GM12878 (cell line): Measurements from ENCODE around the gene PPID. TPM values are rescaled to one million over a fixed set of nuclear protein-coding genes. Genes with fewer than 3 reads are reported as not detected.

ENCODE experiments used
- ATAC-seq: fragments of 200-7000 bp; cut with Tn5 transposase; 3 replicates; pipeline ENCODE4 v1.9.1; 2020; ENCODE audit warnings: mild to moderate bottlenecking, moderate library complexity
- BruUV-seq: library from RNA; stranded (reverse); fragments of 400-500 nt; replicated peaks from 2 replicates; lab custom pipeline; 2021; lab: Mats Ljungman, UMichigan
- CTCF ChIA-PET: fragments of 300-600 bp; sonication (Branson Sonifier 250); formaldehyde crosslinking; extraction: SDS; loops from one replicate; lab custom pipeline; 2021; ENCODE audit warnings: inconsistent platforms; lab: Yijun Ruan, JAX
- POLR2A ChIA-PET: fragments of 350-600 bp; formaldehyde crosslinking; extraction: SDS; loops from one replicate; lab custom pipeline; 2021; ENCODE audit warnings: inconsistent platforms; lab: Charles Lee
- RAD21 ChIA-PET: fragments of 300-600 bp; sonication (Branson Sonifier 250); formaldehyde crosslinking; loops from one replicate; lab custom pipeline; 2023; ENCODE audit warnings: antibody characterized with exemption; ENCODE audit not compliant: unreplicated experiment; lab: Charles Lee
- SMC1A ChIA-PET: fragments of 300-600 bp; sonication (Branson Sonifier 250); formaldehyde crosslinking; loops from one replicate; lab custom pipeline; 2023; ENCODE audit not compliant: unreplicated experiment, uncharacterized antibody; lab: Charles Lee
- DNase-seq: peaks from one replicate; pipeline ENCODE4 v3.0.0-alpha.2; 2011; ENCODE audit warnings: low read depth, low spot score
- FAIRE-seq: peaks from 3 replicates; lab custom pipeline; 2011; peaks lifted over from hg19 to GRCh38; lab: Jason Lieb, UNC
- H2AFZ ChIP-seq: 2 replicates; pipeline ENCODE4 v1.6.0; 2011; ENCODE audit warnings: low read depth, low read length, control low read depth; ENCODE audit not compliant: control insufficient read depth
- H3K27ac ChIP-seq: 2 replicates; pipeline ENCODE4 v1.5.1; 2011; ENCODE audit warnings: control low read depth; ENCODE audit not compliant: control insufficient read depth, insufficient read depth
- H3K27me3 ChIP-seq, 2 experiments: replicated peaks in 1 of 2; 2 replicates each; pipeline versions ENCODE4 v1.6.0 to v1.6.1; 2011; ENCODE audit warnings: low read length in 1 of 2; ENCODE audit not compliant: control insufficient read depth in 2 of 2, insufficient read depth in 2 of 2
- H3K36me3 ChIP-seq, 2 experiments: 2 replicates each; pipeline ENCODE4 v1.5.1; 2011; ENCODE audit warnings: low read length in 1 of 2; ENCODE audit not compliant: control insufficient read depth in 2 of 2, insufficient read depth in 2 of 2
- H3K4me1 ChIP-seq: 2 replicates; pipeline ENCODE4 v1.6.1; 2011; ENCODE audit warnings: mild to moderate bottlenecking, low read length, moderate library complexity, mixed read lengths; ENCODE audit not compliant: control insufficient read depth, insufficient read depth
- H3K4me2 ChIP-seq: 2 replicates; pipeline ENCODE4 v1.6.0; 2011; ENCODE audit warnings: control low read depth; ENCODE audit not compliant: control insufficient read depth, insufficient read depth
- H3K4me3 ChIP-seq: fragments of 200-600 bp; sonication (generic); 2 replicates; pipeline ENCODE4 v1.5.1; 2016
- H3K79me2 ChIP-seq: 2 replicates; pipeline ENCODE4 v1.6.0; 2011; ENCODE audit warnings: low read length; ENCODE audit not compliant: control insufficient read depth, insufficient read depth
- H3K9ac ChIP-seq: 2 replicates; pipeline ENCODE4 v1.8.0; 2011; ENCODE audit warnings: low read length, control low read depth, mixed read lengths; ENCODE audit not compliant: control insufficient read depth, insufficient read depth
- H3K9me3 ChIP-seq: replicated peaks from 3 replicates; pipeline ENCODE4 v1.5.1; 2011; ENCODE audit warnings: mild to moderate bottlenecking, low read length; ENCODE audit not compliant: control insufficient read depth, insufficient read depth
- H4K20me1 ChIP-seq: 2 replicates; pipeline ENCODE4 v1.6.0; 2011; ENCODE audit not compliant: control insufficient read depth, insufficient read depth
- ATF2 ChIP-seq: IDR thresholded peaks from 2 replicates; pipeline ENCODE4 v1.6.1; 2012; ENCODE audit warnings: low read length, inconsistent platforms
- ATF7 ChIP-seq: fragments of 450-650 bp; IDR thresholded peaks from 2 replicates; pipeline ENCODE4 v1.6.1; 2016; ENCODE audit warnings: low read depth, mild to moderate bottlenecking
- BCL11A ChIP-seq: IDR thresholded peaks from 2 replicates; pipeline ENCODE4 v1.6.1; 2011; ENCODE audit warnings: low read depth, low read length
- BHLHE40 ChIP-seq, 2 experiments: fragments of 450-650 bp in 1 of 2; IDR thresholded peaks; 2 replicates each; pipeline ENCODE4 v1.6.1; 2011 to 2017; ENCODE audit warnings: low read depth in 2 of 2, borderline replicate concordance in 1 of 2, improper control_type of control experiment in 1 of 2, low read length in 1 of 2, mild to moderate bottlenecking in 1 of 2
- CBFB ChIP-seq: IDR thresholded peaks from 2 replicates; pipeline ENCODE4 v1.6.1; 2016; ENCODE audit warnings: antibody characterized with exemption, low read depth
- CREB1 ChIP-seq: IDR thresholded peaks from 2 replicates; pipeline ENCODE4 v1.6.1; 2012; ENCODE audit warnings: low read depth, mild to moderate bottlenecking, inconsistent platforms
- CREM ChIP-seq: IDR thresholded peaks from 2 replicates; pipeline ENCODE4 v1.6.1; 2014; ENCODE audit warnings: antibody characterized with exemption, low read depth
- FOXM1 ChIP-seq: IDR thresholded peaks from 2 replicates; pipeline ENCODE4 v1.6.1; 2012; ENCODE audit warnings: low read depth, mild to moderate bottlenecking, inconsistent platforms, low read length, moderate library complexity
- GABPA ChIP-seq: IDR thresholded peaks from 2 replicates; pipeline ENCODE4 v1.6.1; 2014; ENCODE audit warnings: antibody characterized with exemption, low read depth, mild to moderate bottlenecking, inconsistent platforms
- GATAD2B ChIP-seq: fragments of 450-650 bp; conservative IDR thresholded peaks from 2 replicates; pipeline ENCODE4 v1.6.1; 2017; ENCODE audit warnings: low read depth, mild to moderate bottlenecking, moderate library complexity
- JUNB ChIP-seq: IDR thresholded peaks from 2 replicates; pipeline ENCODE4 v1.6.1; 2016; ENCODE audit warnings: antibody characterized with exemption, mild to moderate bottlenecking
- MEF2A ChIP-seq: IDR thresholded peaks from 2 replicates; pipeline ENCODE4 v1.6.1; 2011; ENCODE audit warnings: low read depth, mild to moderate bottlenecking, low read length, moderate library complexity; ENCODE audit not compliant: insufficient read depth
- MYC ChIP-seq: IDR thresholded peaks from 2 replicates; pipeline ENCODE4 v1.6.1; 2011; ENCODE audit warnings: mild to moderate bottlenecking, low read length, moderate library complexity, inconsistent platforms; ENCODE audit not compliant: insufficient read depth, insufficient replicate concordance, insufficient read length, severe bottlenecking
- NFIC ChIP-seq: IDR thresholded peaks from 2 replicates; pipeline ENCODE4 v1.6.1; 2012; ENCODE audit warnings: low read depth, mild to moderate bottlenecking, inconsistent platforms, low read length, moderate library complexity
- NR2F1 ChIP-seq: fragments of 450-650 bp; conservative IDR thresholded peaks from 2 replicates; pipeline ENCODE4 v1.6.1; 2017; ENCODE audit warnings: mild to moderate bottlenecking
- PML ChIP-seq: IDR thresholded peaks from 2 replicates; pipeline ENCODE4 v1.6.1; 2012; ENCODE audit warnings: low read length, inconsistent platforms
- RBBP5 ChIP-seq: fragments of 200-600 bp; sonication (generic); conservative IDR thresholded peaks from 2 replicates; pipeline ENCODE4 v1.6.1; 2016
- RUNX3 ChIP-seq: IDR thresholded peaks from 2 replicates; pipeline ENCODE4 v1.6.1; 2012; ENCODE audit warnings: low read length, inconsistent platforms
- SREBF2 ChIP-seq: IDR thresholded peaks from 2 replicates; pipeline ENCODE4 v1.6.1; 2012; ENCODE audit warnings: mild to moderate bottlenecking, low read length
- TCF7 ChIP-seq: IDR thresholded peaks from 2 replicates; pipeline ENCODE4 v1.6.1; 2014; ENCODE audit warnings: antibody characterized with exemption, borderline replicate concordance
- ZBTB4 ChIP-seq: fragments of 450-650 bp; formaldehyde crosslinking; IDR thresholded peaks from 2 replicates; pipeline ENCODE4 v1.4.0; 2022; ENCODE audit warnings: mild to moderate bottlenecking, moderate library complexity
- ZNF622 ChIP-seq: fragments of 450-650 bp; IDR thresholded peaks from 2 replicates; pipeline ENCODE4 v1.6.1; 2017; ENCODE audit warnings: mild to moderate bottlenecking, inconsistent platforms
- WGBS: methylation state at CpG from one replicate; pipeline ENCODE4 v1.1.6; 2016; ENCODE audit warnings: low lambda C conversion rate; ENCODE audit not compliant: insufficient replicate concordance, insufficient coverage; ENCODE audit errors: missing lambda C conversion rate; 5-methylcytosine and 5-hydroxymethylcytosine counted together
- in situ Hi-C: fragments of 300-500 bp; cut with MboI; formaldehyde crosslinking; loops from 9 replicates; pipeline ENCODE4 v1.14.3; 2018; ENCODE audit warnings: mixed read lengths
- intact Hi-C: fragments of 100-400 bp; cut with micrococcal nuclease; formaldehyde crosslinking; loops from one replicate; pipeline ENCODE4 v1.14.2; 2022; ENCODE audit not compliant: unreplicated experiment
- polyA plus RNA-seq, 11 experiments: library from polyadenylated mRNA; depleted of rRNA in 4 of 11; unstranded in 6 of 11; stranded (reverse) in 5 of 11; fragments of >200 nt; fragmentation: Nextera tagmentation in 4 of 11; fragmentation: Illumina TruSeq in 1 of 11; extraction: Ambion mirVana in 4 of 11; extraction: Trizol in 1 of 11; gene quantifications; 1 replicate in 1 of 11; 2 replicates in 10 of 11; pipeline versions ENCODE4 v1.2.1 to v1.2.3, GENCODE V29; 2011 to 2016; ENCODE audit warnings: inconsistent platforms in 2 of 11, missing spikeins in 2 of 11, low read depth in 1 of 11
- total RNA-seq, 4 experiments: library from RNA; depleted of rRNA in 3 of 4; stranded (reverse); fragments of >200 nt in 3 of 4; fragmentation: Illumina TruSeq in 1 of 4; extraction: Trizol in 1 of 4; gene quantifications; 2 replicates each; pipeline versions ENCODE4 v1.2.1 to v1.2.3, GENCODE V29; 2013 to 2021

PPID gene
- total and polyA plus RNA-seq, 10 of the 15 experiments (the other 5 are each of a cell fraction or from before 2014, with no cell fraction given) = 21.9 to 64.3 (median 39.5) TPM

DNA sequence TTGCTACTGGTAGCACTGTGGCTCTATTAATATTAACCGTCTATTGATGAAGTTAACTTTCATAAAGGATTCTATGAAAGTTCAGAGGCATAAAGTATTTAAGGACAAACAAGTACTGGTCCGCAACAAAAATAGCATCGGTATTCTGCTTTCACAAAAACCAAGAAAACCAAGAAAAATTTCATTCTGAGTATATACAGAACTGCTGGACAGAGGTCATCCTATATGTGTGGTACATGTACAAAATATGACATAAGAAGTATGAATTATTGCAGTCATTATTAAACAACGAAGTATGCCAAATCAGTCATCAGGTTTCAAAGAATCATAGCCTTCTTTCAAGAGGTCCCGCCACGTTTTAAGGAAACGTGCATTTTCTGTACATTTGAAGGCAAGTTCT lies 53.9 kb downstream of the PPID start:
- FAIRE-seq (no peak), DNase-seq (no peak), ATAC-seq (peak; percentile 0; the same call in 1 of the 3 replicates)
- BruUV-seq = no TSS peak
- Histone ChIP-seq H3K27ac (no peak overlapping the region), H3K4me1 (no peaks in the 10 kb centered on the region), H3K27me3 (no peaks in the 10 kb centered on the region), H3K36me3 (peaks cover 0 to 6% of the 10 kb centered on the region in 2 experiments; a peak in 1 of 4 replicates), H4K20me1 (no peaks in the 10 kb centered on the region), H3K4me3 (peak overlapping the region; percentile 22; the same call in 1 of the 2 replicates), H2AFZ (no peak overlapping the region), H3K4me2 (0 out of 2 replicates have a peak overlapping the region, but pooled peaks have one; percentile 90), H3K79me2 (peaks cover 37% of the 10 kb centered on the region), H3K9ac (no peak overlapping the region), H3K9me3 (no peaks in the 10 kb centered on the region)
- RAD21 ChIA-PET = interaction anchor here (0.9 kb wide), 1 partner anchor 599 kb away, joined by 6 read pairs; no protein-coding TSS in a partner anchor
- CTCF ChIA-PET = interaction anchor here (0.6 to 2.1 kb wide), 5 partner anchors 12 to 367 kb away, joined by 3 to 6 read pairs (median 3); no protein-coding TSS in a partner anchor
- POLR2A ChIA-PET = interaction anchor here (0.5 to 1.3 kb wide), 2 partner anchors 32 to 152 kb away, joined by 3 to 4 read pairs; no protein-coding TSS in a partner anchor
- intact Hi-C loops (loop anchor here (2.0 kb wide), 1 partner anchor 433 kb away; the partner anchor contains the start of gene RAPGEF2), in situ Hi-C loops (no loop called here)
- 11% methylated on average over 7 of the region's 7 CpGs for WGBS
- SMC1A ChIA-PET = interaction anchor here (0.6 to 1.7 kb wide), 6 partner anchors 9 to 426 kb away, joined by 3 to 5 read pairs (median 3); no protein-coding TSS in a partner anchor
- TF ChIP-seq CBFB = peak; percentile 62; the same call in 1 of the 2 replicates
- TF ChIP-seq GABPA = no peak
- TF ChIP-seq ATF2 = peak; percentile 82
- TF ChIP-seq FOXM1 = peak; percentile 64; the same call in 1 of the 2 replicates
- 0 out of 2 replicates have a peak, but pooled peaks have one; percentile 37 for TF ChIP-seq PML
- TF ChIP-seq RUNX3 = peak; percentile 90
- TF ChIP-seq MYC = no peak
- TF ChIP-seq RBBP5 = no peak
- no peak for TF ChIP-seq ZNF622
- peak; percentile 71 for TF ChIP-seq MEF2A
- no peak for TF ChIP-seq GATAD2B
- TF ChIP-seq JUNB = peak; percentile 87
- TF ChIP-seq CREM = peak; percentile 71; the same call in 1 of the 2 replicates
- peak; percentile 54; the same call in 1 of the 2 replicates for TF ChIP-seq ATF7
- TF ChIP-seq SREBF2 = no peak
- TF ChIP-seq BCL11A = 0 out of 2 replicates have a peak, but pooled peaks have one; percentile 8
- TF ChIP-seq NR2F1 = 0 out of 2 replicates have a peak, but pooled peaks have one; percentile 34
- peak in 1 of 2 experiments; percentile 38; a peak in 1 of 4 replicates for TF ChIP-seq BHLHE40 (IDR thresholded peaks at IDR 0.05; ENCODE audit: borderline replicate concordance in 1 of 2, low read depth in 2 of 2, low read length in 1 of 2)
- no peak for TF ChIP-seq ZBTB4 (CRISPR knock-in tag)
- TF ChIP-seq CREB1 = peak; percentile 72; the same call in 1 of the 2 replicates
- TF ChIP-seq TCF7 = peak; percentile 23; the same call in 1 of the 2 replicates
- TF ChIP-seq NFIC = peak; percentile 80; the same call in 1 of the 2 replicates
